IMR-90 (cell line): ENCODE results near the gene SH3BP4.

Source experiments
- CTCF ChIP-seq: conservative IDR thresholded peaks from 2 replicates; pipeline ENCODE4 v1.5.1; 2012; ENCODE audit warnings: mild to moderate bottlenecking, low read depth, low read length, improper control_type of control experiment
- MAFK ChIP-seq: IDR thresholded peaks from 2 replicates; pipeline ENCODE4 v1.6.1; 2012; ENCODE audit warnings: low read depth, low read length, improper control_type of control experiment
- RAD21 ChIP-seq: IDR thresholded peaks from 2 replicates; pipeline ENCODE4 v1.6.1; 2012; ENCODE audit warnings: low read length, improper control_type of control experiment

GRCh38 chr2:235054475-235054874 is 102.7 kb downstream of the SH3BP4 start:
- TF ChIP-seq CTCF: no peak
- TF ChIP-seq RAD21: no peak
- TF ChIP-seq MAFK: no peak
